Prostate gland (tissue), 2 donors: ENCODE measurements around the gene SLCO4A1.

ENCODE experiments used
- POLR2A ChIP-seq: fragments of 450-650 bp; IDR thresholded peaks from one replicate; pipeline ENCODE4 v1.6.1; 2016; ENCODE audit warnings: antibody characterized with exemption, mild to moderate bottlenecking
- TF ChIP-seq, protein P1 (sequence below), 4 experiments: fragments of 200-600 bp in 2 of 4; fragments of 450-650 bp in 2 of 4; sonication (generic) in 2 of 4; IDR thresholded peaks; 1 replicate in 3 of 4; 2 replicates in 1 of 4; pipeline ENCODE4 v1.5.1; 2016 to 2019; ENCODE audit warnings: antibody characterized with exemption in 4 of 4, mild to moderate bottlenecking in 2 of 4, moderate library complexity in 2 of 4

- TF ChIP-seq, protein P1, sequence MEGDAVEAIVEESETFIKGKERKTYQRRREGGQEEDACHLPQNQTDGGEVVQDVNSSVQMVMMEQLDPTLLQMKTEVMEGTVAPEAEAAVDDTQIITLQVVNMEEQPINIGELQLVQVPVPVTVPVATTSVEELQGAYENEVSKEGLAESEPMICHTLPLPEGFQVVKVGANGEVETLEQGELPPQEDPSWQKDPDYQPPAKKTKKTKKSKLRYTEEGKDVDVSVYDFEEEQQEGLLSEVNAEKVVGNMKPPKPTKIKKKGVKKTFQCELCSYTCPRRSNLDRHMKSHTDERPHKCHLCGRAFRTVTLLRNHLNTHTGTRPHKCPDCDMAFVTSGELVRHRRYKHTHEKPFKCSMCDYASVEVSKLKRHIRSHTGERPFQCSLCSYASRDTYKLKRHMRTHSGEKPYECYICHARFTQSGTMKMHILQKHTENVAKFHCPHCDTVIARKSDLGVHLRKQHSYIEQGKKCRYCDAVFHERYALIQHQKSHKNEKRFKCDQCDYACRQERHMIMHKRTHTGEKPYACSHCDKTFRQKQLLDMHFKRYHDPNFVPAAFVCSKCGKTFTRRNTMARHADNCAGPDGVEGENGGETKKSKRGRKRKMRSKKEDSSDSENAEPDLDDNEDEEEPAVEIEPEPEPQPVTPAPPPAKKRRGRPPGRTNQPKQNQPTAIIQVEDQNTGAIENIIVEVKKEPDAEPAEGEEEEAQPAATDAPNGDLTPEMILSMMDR (IDR thresholded peaks at IDR 0.05), result no peak
- no peak for TF ChIP-seq POLR2A
Observed at GRCh38 chr20:62662422-62662821, 20.1 kb downstream of the SLCO4A1 start.
